Ramos (cell line): ENCODE results near the gene PPM1N.

Source experiments
- in situ Hi-C: fragments of 300-500 bp; cut with MboI; formaldehyde crosslinking; loops from one replicate; pipeline ENCODE4 v1.14.3; 2022; ENCODE audit warnings: low sequenced_read_pairs; ENCODE audit not compliant: unreplicated experiment

Gene PPM1N

DNA sequence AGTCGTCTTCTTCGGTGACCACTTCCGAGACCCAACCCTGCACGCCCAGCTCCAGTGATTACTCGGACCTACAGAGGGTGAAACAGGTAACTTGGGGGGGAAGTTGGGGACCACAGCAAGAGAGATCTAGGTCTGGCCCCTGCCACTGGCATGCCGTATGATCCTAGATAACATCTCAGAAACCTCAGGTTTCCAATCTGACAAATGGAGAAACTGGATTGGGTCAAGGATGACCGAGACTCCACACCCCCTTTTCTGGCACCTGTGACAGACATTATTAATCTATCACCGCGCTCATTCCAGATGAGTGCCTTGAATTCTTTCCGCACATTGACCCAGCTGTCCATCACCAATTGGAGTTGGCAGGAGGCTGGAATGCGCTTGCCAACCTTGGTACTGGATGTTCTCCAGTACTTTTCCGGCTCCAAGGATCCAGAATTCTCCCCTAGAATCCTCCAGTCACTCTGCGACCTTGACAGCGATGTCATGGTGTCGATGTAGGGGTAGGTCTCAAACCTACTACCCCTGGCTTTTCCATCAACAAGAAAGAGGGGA is 26.4 kb downstream of the PPM1N start:
- in situ Hi-C loops, result no loop called here

DNA sequence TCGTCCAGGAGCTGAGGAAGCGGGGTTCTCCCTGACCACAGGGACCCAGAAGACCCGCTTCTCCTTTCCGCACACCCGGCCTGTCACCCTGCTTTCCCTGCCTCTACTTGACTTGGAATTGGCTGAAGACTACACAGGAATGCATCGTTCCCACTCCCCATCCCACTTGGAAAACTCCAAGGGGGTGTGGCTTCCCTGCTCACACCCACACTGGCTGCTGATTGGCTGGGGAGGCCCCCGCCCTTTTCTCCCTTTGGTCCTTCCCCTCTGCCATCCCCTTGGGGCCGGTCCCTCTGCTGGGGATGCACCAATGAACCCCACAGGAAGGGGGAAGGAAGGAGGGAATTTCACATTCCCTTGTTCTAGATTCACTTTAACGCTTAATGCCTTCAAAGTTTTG is 27.9 kb downstream of the PPM1N start:
- in situ Hi-C loops, result no loop called here

DNA sequence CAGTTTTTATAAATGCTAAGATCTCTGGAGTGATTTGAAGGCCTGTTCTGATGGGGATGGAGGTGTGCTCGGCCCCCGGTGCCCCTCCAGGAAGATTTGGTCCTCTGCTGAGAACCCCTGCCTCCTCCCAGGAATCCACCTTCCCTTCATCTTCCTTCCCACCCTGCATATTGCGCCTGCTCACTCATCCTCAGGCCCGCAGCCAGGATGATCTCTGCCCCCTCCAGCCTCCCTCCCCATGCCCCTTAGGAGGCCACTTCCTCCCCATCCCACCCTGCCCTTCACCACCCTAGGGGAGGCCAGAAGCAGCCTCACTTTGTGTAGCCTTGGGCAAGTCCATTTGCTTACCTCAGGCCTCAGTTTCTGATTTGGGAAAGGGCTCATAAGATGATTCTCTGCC is 28.7 kb downstream of the PPM1N start:
- in situ Hi-C loops, result no loop called here

DNA sequence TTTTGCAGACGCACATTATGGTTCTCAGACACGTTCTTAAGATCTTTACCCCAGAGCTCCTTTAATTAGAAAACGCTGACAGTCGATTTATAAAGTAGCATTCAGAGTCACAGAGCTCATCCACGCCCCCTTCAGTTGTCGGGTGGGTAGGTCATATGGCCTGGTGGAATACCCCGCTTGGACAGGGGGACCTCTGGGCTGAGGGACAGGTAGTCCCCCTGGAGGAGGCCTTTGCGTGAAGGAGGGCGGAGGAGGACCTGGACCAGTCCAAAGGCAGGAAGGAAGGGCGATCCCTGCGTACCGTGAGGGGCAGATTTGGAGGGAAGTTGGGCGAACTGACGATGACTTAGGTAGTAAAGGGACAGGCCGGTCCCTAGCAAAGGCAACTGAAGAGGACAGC is 29.5 kb downstream of the PPM1N start:
- in situ Hi-C loops, result no loop called here

DNA sequence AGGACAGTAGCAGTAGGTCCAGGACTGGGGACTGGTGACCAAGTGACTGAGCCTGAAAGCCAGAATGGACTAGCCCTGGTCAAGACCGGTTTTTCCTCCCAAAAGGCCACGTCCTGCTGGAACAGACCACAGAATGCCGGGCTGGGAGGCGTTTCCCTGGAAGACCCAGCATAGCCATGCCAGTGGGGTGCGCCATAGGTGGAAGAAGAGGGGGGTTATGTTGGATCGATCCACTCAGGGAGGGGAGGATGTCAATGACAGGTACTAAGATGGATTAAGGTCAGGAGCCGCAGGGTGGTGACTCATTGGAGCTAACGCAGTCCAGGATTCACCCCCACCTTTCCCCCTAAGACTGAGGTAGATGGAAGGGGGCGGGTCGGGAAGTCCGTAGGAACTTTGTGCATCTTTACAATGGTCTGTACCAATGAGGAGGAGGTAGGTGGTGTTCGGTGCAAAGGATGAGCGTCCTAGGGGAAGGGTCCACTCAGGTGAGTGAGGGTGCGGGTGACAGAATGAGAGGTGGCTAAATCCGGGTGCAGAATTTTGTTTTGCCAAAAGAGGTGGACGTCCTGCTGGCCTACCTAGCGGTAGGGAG is 30.0 kb downstream of the PPM1N start:
- in situ Hi-C loops, result no loop called here

DNA sequence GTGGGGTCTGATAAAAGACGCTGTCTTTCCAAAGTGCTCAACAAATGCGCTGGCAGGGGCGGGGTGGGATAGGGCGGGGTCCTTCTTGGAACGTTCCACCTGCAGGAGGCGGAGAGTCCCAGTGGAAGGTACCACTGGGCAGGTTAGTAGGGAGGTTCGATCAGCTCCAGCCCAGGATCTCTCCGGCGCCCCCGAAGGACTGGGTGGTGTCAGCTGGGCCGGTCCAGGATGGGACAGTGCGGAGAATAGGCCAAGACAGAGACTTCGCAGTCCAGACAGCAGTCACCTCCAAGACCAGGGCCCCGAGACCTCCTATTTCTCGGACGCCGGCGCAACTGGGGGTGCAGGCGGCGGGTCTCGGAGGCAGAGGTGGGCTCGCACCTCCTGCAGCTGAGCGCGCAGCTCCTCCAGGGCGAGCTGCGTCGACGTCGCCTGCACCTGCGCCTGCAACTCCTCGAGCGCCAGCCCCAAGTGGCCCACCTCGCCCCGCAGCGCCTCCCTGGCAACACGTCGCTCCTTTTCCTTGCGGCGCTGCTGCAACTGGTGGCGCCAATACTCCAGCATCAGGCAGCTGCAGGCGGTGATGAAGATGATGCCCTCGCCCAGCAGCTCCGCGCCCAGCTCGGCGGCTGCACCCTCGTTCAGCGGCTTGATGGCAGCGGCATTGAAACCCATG is 30.6 kb downstream of the PPM1N start:
- in situ Hi-C loops, result no loop called here

DNA sequence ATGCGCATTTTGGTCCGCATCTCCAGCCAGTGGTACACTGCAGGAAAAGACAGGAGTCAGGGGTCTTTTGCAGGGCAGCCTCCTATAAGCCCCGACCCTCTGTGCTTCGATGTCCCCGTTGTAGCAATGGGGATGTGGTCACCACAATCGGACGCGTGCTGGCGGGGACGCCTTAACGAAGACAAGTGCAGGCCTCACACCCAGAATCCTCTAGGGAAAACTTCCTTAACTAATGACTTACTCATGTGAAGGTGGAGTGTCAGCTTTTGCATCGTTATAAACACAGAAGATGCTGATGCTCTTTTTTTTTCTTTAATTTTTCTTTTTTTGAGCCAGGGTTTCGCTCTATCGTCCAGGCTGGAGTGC is 31.2 kb downstream of the PPM1N start:
- in situ Hi-C loops, result no loop called here

DNA sequence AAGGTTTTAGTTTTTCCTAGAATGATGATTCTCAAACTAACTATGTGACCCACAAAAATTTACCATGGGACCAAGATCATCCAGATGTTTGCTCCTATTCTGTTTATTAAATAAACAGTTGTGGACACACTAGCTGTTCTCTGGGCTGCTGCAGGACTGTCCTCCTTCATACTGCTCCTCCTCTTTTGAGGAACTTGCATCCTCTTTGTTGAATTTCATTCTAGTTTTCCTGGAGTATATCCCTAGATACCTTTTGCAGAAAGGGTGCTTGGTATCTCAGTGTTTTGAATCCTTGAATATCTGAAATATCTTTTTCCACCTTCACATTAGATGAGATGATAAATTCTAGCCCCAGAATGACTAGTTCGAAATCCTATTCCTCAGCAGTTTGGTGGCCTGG is 33.1 kb downstream of the PPM1N start:
- in situ Hi-C loops, result no loop called here

DNA sequence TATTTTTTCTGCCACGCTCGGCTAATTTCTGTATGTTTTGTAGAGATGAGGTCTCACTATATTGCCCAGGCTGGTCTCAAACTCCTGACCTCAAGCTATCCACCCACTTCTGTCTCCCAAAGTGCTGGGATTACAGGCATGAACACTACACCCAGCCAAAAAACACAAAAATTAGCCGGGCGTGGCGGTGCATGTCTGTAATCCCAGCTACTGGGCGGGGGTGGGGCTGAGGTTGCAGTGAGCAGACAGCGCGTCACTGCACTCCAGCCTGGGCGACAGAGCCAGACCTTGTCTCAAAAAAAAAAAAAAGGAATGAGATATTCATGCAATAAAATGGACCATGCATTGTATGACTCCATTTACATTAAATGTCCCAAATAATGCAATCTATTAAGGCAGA is 41.2 kb downstream of the PPM1N start:
- in situ Hi-C loops, result no loop called here

DNA sequence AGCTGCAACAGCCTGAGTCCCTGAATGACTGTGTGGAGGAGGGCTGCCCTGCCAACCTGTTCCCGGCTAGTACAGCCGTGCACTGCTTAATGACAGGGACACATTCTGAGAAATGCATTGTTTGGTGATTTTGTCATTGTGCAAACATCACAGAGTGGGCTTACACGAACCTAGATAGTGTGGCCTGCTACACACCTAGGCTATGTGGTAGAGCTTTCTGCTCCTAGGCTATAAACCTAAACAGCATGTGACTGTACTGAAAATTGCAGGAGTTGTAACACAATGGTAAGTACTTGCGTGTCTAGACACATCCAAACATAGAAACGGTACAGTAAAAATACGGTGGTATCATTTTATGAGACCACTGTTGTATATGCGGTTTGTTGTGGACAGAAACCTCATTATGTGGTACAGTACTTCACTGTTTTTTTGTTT is 44.0 kb downstream of the PPM1N start:
- in situ Hi-C loops, result no loop called here

DNA sequence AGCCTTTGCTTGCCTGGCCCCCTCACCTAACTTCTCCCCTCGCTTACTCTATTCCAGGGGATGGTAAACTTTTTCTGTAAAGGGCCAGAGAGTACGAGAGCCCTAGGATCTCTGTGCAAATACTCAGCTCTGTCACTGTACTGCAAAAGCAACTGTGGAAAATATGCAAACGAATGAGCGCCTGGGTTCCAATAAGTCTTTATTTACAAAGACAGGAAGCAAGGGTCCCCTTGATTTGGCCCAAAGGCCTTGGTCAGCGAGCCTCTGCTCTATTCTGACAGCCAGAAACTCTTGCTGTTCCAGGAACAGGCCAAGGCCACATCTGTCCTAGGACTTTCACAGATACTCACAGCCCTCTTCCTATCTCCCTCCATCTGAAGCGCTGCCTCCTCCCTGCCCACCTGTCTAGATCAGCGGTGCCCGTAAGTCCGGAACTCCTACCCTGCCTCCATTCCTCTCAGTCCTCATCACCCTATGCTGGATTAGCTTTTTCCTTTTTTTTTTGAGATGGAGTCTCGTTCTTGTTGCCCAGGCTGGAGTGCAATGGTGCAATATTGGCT is 49.0 kb downstream of the PPM1N start:
- in situ Hi-C loops, result no loop called here

DNA sequence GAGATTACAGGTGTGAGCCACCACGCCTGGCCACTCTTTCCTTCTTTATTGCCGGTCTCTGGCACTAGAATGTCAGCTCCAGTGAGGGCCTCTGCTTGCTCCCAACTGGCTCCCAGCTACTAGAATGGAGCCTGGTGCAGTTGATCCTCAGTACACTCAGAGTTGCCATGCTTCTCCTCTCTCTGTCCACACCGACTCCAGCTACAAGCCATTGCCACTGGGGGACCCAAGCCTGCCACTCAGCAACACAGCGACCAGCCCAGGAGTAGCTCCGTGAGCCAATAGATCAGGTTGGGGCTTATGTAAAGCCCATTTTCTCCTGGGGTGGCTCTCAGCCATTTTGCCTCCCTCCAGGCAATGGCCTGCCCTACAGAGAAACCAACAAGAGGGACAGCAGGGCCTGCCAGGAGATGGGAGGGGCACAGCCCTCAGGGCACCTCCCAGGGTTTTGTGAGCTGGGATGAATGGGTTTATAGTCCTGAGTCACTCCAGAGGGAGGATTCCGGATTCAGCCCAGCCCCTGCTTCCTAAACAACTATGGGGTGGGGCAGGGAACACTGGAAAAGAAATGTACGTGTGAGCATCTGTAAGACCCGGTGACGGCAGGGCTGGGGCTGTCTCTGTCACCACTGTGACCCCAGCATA is 49.8 kb downstream of the PPM1N start:
- in situ Hi-C loops, result no loop called here
